B cell (primary cell): ENCODE measurements around the gene NLGN4Y. TPM values are rescaled to one million over a fixed set of nuclear protein-coding genes. Genes with fewer than 3 reads are reported as not detected.

Source experiments
- ATAC-seq: fragments of 200-7000 bp; cut with Tn5 transposase; one replicate; pipeline ENCODE4 v1.10.0; 2021; ENCODE audit warnings: low read depth, mild to moderate bottlenecking, moderate number of reproducible peaks, moderate library complexity
- CTCF ChIA-PET: fragments of 350-600 bp; sonication (Branson Sonifier 250); formaldehyde crosslinking; loops from one replicate; lab custom pipeline; 2021; ENCODE audit warnings: antibody characterized with exemption, inconsistent platforms; lab: Charles Lee
- POLR2A ChIA-PET: fragments of 350-600 bp; sonication (Branson Sonifier 250); formaldehyde crosslinking; loops from one replicate; lab custom pipeline; 2021; ENCODE audit warnings: antibody characterized with exemption; lab: Charles Lee
- DNase-seq: peaks from one replicate; pipeline ENCODE4 v3.0.0; 2013
- H2AFZ ChIP-seq: 2 replicates; pipeline ENCODE4 v1.6.1; 2012; ENCODE audit warnings: mild to moderate bottlenecking, low read depth, low read length; ENCODE audit not compliant: insufficient read depth, poor library complexity, severe bottlenecking
- H3K27ac ChIP-seq, 2 donors: 1 replicate in 1 of 2; 2 replicates in 1 of 2; pipeline ENCODE4 v1.5.1; 2012 to 2013; ENCODE audit warnings: low read length in 2 of 2, mild to moderate bottlenecking in 2 of 2, moderate library complexity in 1 of 2
- H3K27me3 ChIP-seq, 4 experiments: fragments of 200-600 bp in 1 of 4; sonication (generic) in 1 of 4; replicated peaks in 1 of 4; 1 replicate in 2 of 4; 2 replicates in 2 of 4; pipeline versions ENCODE4 v1.6.1 to v1.7.0; 2013 to 2016; ENCODE audit warnings: low read length in 3 of 4, mild to moderate bottlenecking in 2 of 4, mixed read lengths in 1 of 4, moderate library complexity in 1 of 4; ENCODE audit not compliant: insufficient read depth in 4 of 4, control insufficient read depth in 3 of 4; ENCODE audit errors: control extremely low read depth in 1 of 4
- H3K36me3 ChIP-seq, 2 experiments: replicated peaks in 1 of 2; 1 replicate in 1 of 2; 2 replicates in 1 of 2; pipeline versions ENCODE4 v1.6.1 to v1.7.1; 2013; ENCODE audit warnings: low read length in 1 of 2; ENCODE audit not compliant: insufficient read depth in 2 of 2, control insufficient read depth in 1 of 2; ENCODE audit errors: control extremely low read depth in 1 of 2, extremely low read depth in 1 of 2
- H3K4me1 ChIP-seq, 2 donors: fragments of 200-600 bp in 1 of 2; sonication (generic) in 1 of 2; 1 replicate in 1 of 2; 2 replicates in 1 of 2; pipeline versions ENCODE4 v1.5.1 to v1.6.1; 2013 to 2017; ENCODE audit warnings: low read length in 2 of 2; ENCODE audit not compliant: control insufficient read depth in 2 of 2, insufficient read depth in 2 of 2
- H3K4me2 ChIP-seq: replicated peaks from 2 replicates; pipeline ENCODE3; 2012; ENCODE audit warnings: mild to moderate bottlenecking, low read depth, low read length; ENCODE audit not compliant: poor library complexity, severe bottlenecking
- H3K4me3 ChIP-seq, 5 experiments: fragments of 200-600 bp in 1 of 5; sonication (generic) in 1 of 5; 1 replicate in 3 of 5; 2 replicates in 2 of 5; pipeline versions ENCODE4 v1.5.1 to v1.7.0; 2011 to 2016; ENCODE audit warnings: low read length in 4 of 5, mild to moderate bottlenecking in 4 of 5, low read depth in 2 of 5, control low read depth in 1 of 5, moderate library complexity in 1 of 5; ENCODE audit not compliant: insufficient read depth in 1 of 5; ENCODE audit errors: control extremely low read depth in 1 of 5, extremely low read depth in 1 of 5
- H3K79me2 ChIP-seq: fragments of 200-600 bp; sonication (generic); one replicate; pipeline ENCODE4 v1.6.0; 2016; ENCODE audit warnings: low read length; ENCODE audit not compliant: control insufficient read depth, insufficient read depth
- H3K9ac ChIP-seq: fragments of 200-600 bp; sonication (generic); 2 replicates; pipeline ENCODE4 v1.6.1; 2017; ENCODE audit warnings: mild to moderate bottlenecking, low read length, moderate library complexity
- H3K9me3 ChIP-seq, 3 donors: one replicate each; pipeline versions ENCODE4 v1.6.1 to v1.7.1; 2013; ENCODE audit warnings: low read length in 2 of 3; ENCODE audit not compliant: control insufficient read depth in 2 of 3, insufficient read depth in 1 of 3; ENCODE audit errors: control extremely low read depth in 1 of 3
- H4K20me1 ChIP-seq: 2 replicates; pipeline ENCODE4 v1.6.0; 2012; ENCODE audit warnings: mild to moderate bottlenecking, low read length; ENCODE audit not compliant: insufficient read depth, control insufficient read depth, poor library complexity, severe bottlenecking
- H3K27ac Mint-ChIP-seq: one replicate; pipeline ENCODE4 v1.8.0; 2021; ENCODE audit warnings: mixed read lengths
- H3K27me3 Mint-ChIP-seq: one replicate; pipeline ENCODE4 v1.8.0; 2021; ENCODE audit warnings: mixed read lengths
- H3K4me1 Mint-ChIP-seq: one replicate; pipeline ENCODE4 v1.8.0; 2021; ENCODE audit warnings: mixed read lengths
- H3K4me3 Mint-ChIP-seq: one replicate; pipeline ENCODE4 v1.8.0; 2021; ENCODE audit warnings: mixed read lengths
- H3K9me3 Mint-ChIP-seq: one replicate; pipeline ENCODE4 v1.8.0; 2022; ENCODE audit warnings: mixed read lengths; ENCODE audit not compliant: insufficient read depth
- CTCF ChIP-seq: fragments of 200-600 bp; IDR thresholded peaks from one replicate; pipeline ENCODE4 v1.8.0; 2022; ENCODE audit warnings: antibody characterized with exemption, mild to moderate bottlenecking
- EZH2 ChIP-seq: IDR thresholded peaks from 2 replicates; pipeline ENCODE4 v1.6.1; 2012; ENCODE audit warnings: borderline replicate concordance, low read depth, mild to moderate bottlenecking, moderate library complexity, low read length; ENCODE audit not compliant: insufficient read depth, poor library complexity, severe bottlenecking
- WGBS: methylation state at CpG from one replicate; pipeline ENCODE4 v1.1.5; 2013; ENCODE audit warnings: missing lambda C conversion rate; ENCODE audit not compliant: insufficient coverage; 5-methylcytosine and 5-hydroxymethylcytosine counted together
- intact Hi-C: fragments of 100-400 bp; cut with micrococcal nuclease; formaldehyde crosslinking; loops from one replicate; pipeline ENCODE4 v1.10.0; 2022
- polyA plus RNA-seq: library from polyadenylated mRNA; depleted of rRNA; stranded (reverse); fragments of >200 nt; gene quantifications from 2 replicates; pipeline ENCODE4 v1.2.3, GENCODE V29; 2012
- total RNA-seq, 2 donors: library from RNA; stranded (reverse); fragments of 120-200 nt in 1 of 2; gene quantifications; 1 replicate in 1 of 2; 2 replicates in 1 of 2; pipeline versions ENCODE4 v1.2.3 to v1.2.4, GENCODE V29; 2013 to 2022

The NLGN4Y gene
- total and polyA plus RNA-seq, 2 donors (not counting 1 experiment from before 2014, with no cell fraction given) = 1.9 TPM; not detected in 1

- no peak overlapping the region for H3K4me3 Mint-ChIP-seq
Measured at GRCh38 chrY:14504592-14504991, 19.7 kb upstream of the NLGN4Y start.

GRCh38 chrY:14522379-14522950, 1.9 kb upstream of the NLGN4Y start:
- H3K9me3 ChIP-seq = no peaks in the 10 kb centered on the region
- H3K9me3 Mint-ChIP-seq = no peaks in the 10 kb centered on the region
- WGBS = no CpG with 5 or more reads among the region's 14 CpGs

More at GRCh38 chrY:14504592-14504991, 19.7 kb upstream of the NLGN4Y start:
- intact Hi-C loops = no loop called here
- H3K27me3 ChIP-seq = no peaks in the 10 kb centered on the region
- no peaks in the 10 kb centered on the region for H3K4me1 ChIP-seq
- no peak overlapping the region for H2AFZ ChIP-seq
- H3K79me2 ChIP-seq = no peaks in the 10 kb centered on the region
- TF ChIP-seq CTCF = no peak
- TF ChIP-seq EZH2 = no peak
- H4K20me1 ChIP-seq = no peaks in the 10 kb centered on the region
- no CpG with 5 or more reads among the region's 2 CpGs for WGBS
- H3K9me3 ChIP-seq = no peaks in the 10 kb centered on the region
- Mint-ChIP-seq H3K9me3 (no peaks in the 10 kb centered on the region), H3K27ac (no peak overlapping the region), H3K4me1 (no peaks in the 10 kb centered on the region), H3K27me3 (no peaks in the 10 kb centered on the region)
- no peak for ATAC-seq
- H3K4me2 ChIP-seq = no peak overlapping the region
- CTCF ChIA-PET = no interaction called here
- POLR2A ChIA-PET = no interaction called here
- H3K4me3 ChIP-seq = no peak overlapping the region
- no peak for DNase-seq
- H3K9ac ChIP-seq = no peak overlapping the region
- no peak overlapping the region for H3K27ac ChIP-seq
- no peaks in the 10 kb centered on the region for H3K36me3 ChIP-seq

More at GRCh38 chrY:14522379-14522950, 1.9 kb upstream of the NLGN4Y start:
- intact Hi-C loops = no loop called here
- Mint-ChIP-seq H3K27ac (no peak overlapping the region), H3K27me3 (peaks cover 10% of the 10 kb centered on the region), H3K4me3 (no peak overlapping the region), H3K4me1 (peaks cover 12% of the 10 kb centered on the region)
- Histone ChIP-seq H3K36me3 (no peaks in the 10 kb centered on the region), H3K4me2 (no peak overlapping the region), H2AFZ (no peak overlapping the region), H3K9ac (no peak overlapping the region), H4K20me1 (no peaks in the 10 kb centered on the region), H3K27ac (no peak overlapping the region), H3K27me3 (peaks cover 0 to 5% (median 0%) of the 10 kb centered on the region in 4 experiments), H3K4me3 (no peak overlapping the region), H3K4me1 (peaks cover 0 to 16% of the 10 kb centered on the region in 2 donors), H3K79me2 (no peaks in the 10 kb centered on the region)
- ChIA-PET POLR2A (no interaction called here), CTCF (no interaction called here)
- no peak for DNase-seq
- no peak for ATAC-seq
- TF ChIP-seq CTCF = no peak
- no peak for TF ChIP-seq EZH2
